ENCODE data around the gene SCN5A.

DNA sequence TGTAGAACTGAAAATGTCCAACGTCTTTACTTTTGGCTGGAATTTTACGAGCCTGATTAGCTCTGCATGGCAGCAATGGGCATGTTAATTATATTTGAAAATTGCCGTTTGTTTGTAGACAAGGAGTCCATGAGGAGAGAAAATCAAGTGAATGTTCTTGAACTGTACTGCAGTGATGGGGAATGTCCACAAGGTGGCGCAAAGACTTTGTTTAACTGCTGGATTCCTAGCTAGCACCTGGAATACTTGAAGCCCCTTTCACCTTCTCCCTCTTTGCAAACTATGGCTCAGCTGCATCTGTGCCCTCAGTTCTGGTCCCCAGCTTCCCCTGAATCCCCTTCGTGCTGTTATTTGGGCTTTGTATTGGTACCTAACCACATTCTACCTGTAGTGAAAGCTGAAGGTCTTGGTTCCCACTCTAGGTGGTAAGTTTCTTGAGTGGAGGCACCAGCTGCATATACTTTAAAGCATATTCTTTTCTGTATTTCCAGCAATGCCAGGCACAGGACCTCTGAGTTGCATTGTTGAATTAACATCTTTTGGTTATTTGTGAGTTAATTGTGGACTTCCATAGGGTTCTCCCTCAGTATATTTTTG lies 128.0 kb downstream of the SCN5A start:
- TF ChIP-seq, protein P1, sequence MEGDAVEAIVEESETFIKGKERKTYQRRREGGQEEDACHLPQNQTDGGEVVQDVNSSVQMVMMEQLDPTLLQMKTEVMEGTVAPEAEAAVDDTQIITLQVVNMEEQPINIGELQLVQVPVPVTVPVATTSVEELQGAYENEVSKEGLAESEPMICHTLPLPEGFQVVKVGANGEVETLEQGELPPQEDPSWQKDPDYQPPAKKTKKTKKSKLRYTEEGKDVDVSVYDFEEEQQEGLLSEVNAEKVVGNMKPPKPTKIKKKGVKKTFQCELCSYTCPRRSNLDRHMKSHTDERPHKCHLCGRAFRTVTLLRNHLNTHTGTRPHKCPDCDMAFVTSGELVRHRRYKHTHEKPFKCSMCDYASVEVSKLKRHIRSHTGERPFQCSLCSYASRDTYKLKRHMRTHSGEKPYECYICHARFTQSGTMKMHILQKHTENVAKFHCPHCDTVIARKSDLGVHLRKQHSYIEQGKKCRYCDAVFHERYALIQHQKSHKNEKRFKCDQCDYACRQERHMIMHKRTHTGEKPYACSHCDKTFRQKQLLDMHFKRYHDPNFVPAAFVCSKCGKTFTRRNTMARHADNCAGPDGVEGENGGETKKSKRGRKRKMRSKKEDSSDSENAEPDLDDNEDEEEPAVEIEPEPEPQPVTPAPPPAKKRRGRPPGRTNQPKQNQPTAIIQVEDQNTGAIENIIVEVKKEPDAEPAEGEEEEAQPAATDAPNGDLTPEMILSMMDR (IDR thresholded peaks at IDR 0.05; ENCODE audit: poor library complexity, severe bottlenecking), result peak; percentile 90
- TF ChIP-seq EZH2 (IDR thresholded peaks at IDR 0.05; ENCODE audit: borderline replicate concordance, insufficient read depth, low read length, poor library complexity, severe bottlenecking), result no peak

Data from neural cell (in vitro differentiated cells).